ENCODE results near the gene LAMB4. TPM values are rescaled to one million over a fixed set of nuclear protein-coding genes. Genes with fewer than 3 reads are reported as not detected.
A peak's percentile ranks its signal among the peaks of the same experiment; 100 is the strongest.

Gene LAMB4
- total and polyA plus RNA-seq, 2 of the 8 experiments (the other 6 are each of a cell fraction or from before 2014, with no cell fraction given): not detected

DNA sequence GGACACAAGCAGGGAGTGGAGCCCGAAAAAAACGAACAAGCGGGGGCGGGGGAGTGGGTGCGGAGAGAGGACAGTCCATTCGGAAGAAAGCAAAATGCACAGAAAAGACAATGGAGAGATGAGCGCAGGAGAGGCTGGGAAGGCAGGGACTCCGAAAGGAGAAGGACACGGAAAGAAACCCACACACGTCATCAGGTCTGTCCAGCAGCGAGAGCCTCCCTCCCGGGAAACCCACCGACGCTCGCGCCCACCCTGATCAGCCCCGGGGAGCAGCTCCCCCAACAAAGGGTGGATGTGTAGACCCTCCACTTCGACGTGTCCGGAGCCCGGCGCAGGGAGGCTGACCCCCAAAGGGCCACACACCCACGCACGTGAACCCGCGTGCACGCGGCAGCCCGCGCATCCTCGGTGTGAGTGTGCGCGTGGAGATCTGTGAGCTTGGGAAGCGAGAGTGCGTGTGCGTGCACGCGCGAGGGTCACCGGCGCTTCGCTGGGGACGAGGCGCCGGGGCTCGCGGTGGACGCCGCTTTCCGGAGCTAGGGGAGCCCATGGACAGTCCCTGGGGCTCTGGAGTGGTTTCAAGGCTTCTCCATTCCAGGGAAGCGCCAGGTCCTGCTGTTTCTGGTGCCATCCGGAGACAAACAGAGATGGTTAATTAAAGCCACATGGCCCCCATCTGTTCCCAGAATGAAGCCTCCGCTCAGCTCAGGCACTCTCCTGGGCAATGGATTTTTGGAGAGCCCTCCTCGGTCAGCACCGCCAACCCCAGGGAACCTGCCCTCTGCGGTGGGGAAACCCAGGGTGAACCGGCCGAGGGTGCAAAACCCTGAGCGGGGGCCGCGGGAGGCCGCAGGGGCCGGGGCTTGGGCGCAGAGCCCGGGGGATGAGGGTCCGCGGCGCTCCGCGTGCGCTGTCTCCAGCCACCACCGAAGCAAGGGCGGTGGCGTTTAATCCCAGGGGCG is 128.1 kb downstream of the LAMB4 start (continued):
- no peak for TF ChIP-seq RXRA (IDR thresholded peaks at IDR 0.05; ENCODE audit: insufficient read depth, low read depth, low read length)
- TF ChIP-seq SP4 (IDR thresholded peaks at IDR 0.05; ENCODE audit: low read length): no peak
- TF ChIP-seq CHD1 (IDR thresholded peaks at IDR 0.05; ENCODE audit: low read depth, low read length): no peak
- no peak for TF ChIP-seq CREB1 (IDR thresholded peaks at IDR 0.05)
- TF ChIP-seq, protein P1, sequence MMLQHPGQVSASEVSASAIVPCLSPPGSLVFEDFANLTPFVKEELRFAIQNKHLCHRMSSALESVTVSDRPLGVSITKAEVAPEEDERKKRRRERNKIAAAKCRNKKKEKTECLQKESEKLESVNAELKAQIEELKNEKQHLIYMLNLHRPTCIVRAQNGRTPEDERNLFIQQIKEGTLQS (IDR thresholded peaks at IDR 0.05; ENCODE audit: insufficient read depth, low read depth, low read length): no peak
- TF ChIP-seq EGR1 (IDR thresholded peaks at IDR 0.05; ENCODE audit: borderline replicate concordance, low read depth, low read length): no peak
- TF ChIP-seq SAP30 (IDR thresholded peaks at IDR 0.05; ENCODE audit: insufficient read depth, insufficient replicate concordance, low read length): no peak
- no peak for TF ChIP-seq JUN (IDR thresholded peaks at IDR 0.05; ENCODE audit: low read depth, low read length)
- TF ChIP-seq EZH2 (IDR thresholded peaks at IDR 0.05; ENCODE audit: low read depth, low read length, severe bottlenecking): peak; percentile 79
- no peak for TF ChIP-seq GTF2F1 (IDR thresholded peaks at IDR 0.05; ENCODE audit: borderline replicate concordance, low read depth, low read length)
- TF ChIP-seq MAFK (IDR thresholded peaks at IDR 0.05; ENCODE audit: low read depth, low read length): no peak
- TF ChIP-seq RNF2 (IDR thresholded peaks at IDR 0.05; ENCODE audit: borderline replicate concordance, low read depth, low read length, missing control alignments, poor library complexity, severe bottlenecking): peak; percentile 42
- no peak for TF ChIP-seq CEBPB (IDR thresholded peaks at IDR 0.05; ENCODE audit: low read depth, low read length)
- TF ChIP-seq CBX5 (IDR thresholded peaks at IDR 0.05; ENCODE audit: low read depth, low read length): no peak
- no peak for TF ChIP-seq ASH2L (IDR thresholded peaks at IDR 0.05; ENCODE audit: low read length)
- TF ChIP-seq RBBP5 (IDR thresholded peaks at IDR 0.05; ENCODE audit: borderline replicate concordance, low read depth, low read length): no peak
- no peak for TF ChIP-seq CBX8 (IDR thresholded peaks at IDR 0.05; ENCODE audit: borderline replicate concordance, low read depth, low read length)
- no peak for TF ChIP-seq FOSL1 (IDR thresholded peaks at IDR 0.05; ENCODE audit: insufficient read depth, low read depth, low read length)
- 0 out of 4 replicates have a peak, but pooled peaks of 1 of the 2 experiments have one; percentile 28 for TF ChIP-seq SIN3A (conservative IDR thresholded peaks at IDR 0.05 in 1 of 2, IDR thresholded peaks at IDR 0.05 in 1 of 2; ENCODE audit: low read depth in 1 of 2, low read length in 2 of 2)
- TF ChIP-seq, protein P2, sequence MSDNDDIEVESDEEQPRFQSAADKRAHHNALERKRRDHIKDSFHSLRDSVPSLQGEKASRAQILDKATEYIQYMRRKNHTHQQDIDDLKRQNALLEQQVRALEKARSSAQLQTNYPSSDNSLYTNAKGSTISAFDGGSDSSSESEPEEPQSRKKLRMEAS (IDR thresholded peaks at IDR 0.05): peak; percentile 33; the same call in 1 of the 2 replicates
- peak; percentile 63; the same call in 1 of the 2 replicates for TF ChIP-seq E2F6 (IDR thresholded peaks at IDR 0.05)

Measured in H1 (cell line).